OCI-LY7 (cell line): ENCODE data around the gene CETP. TPM values are rescaled to one million over a fixed set of nuclear protein-coding genes. Genes with fewer than 3 reads are reported as not detected.
A peak's percentile ranks its signal among the peaks of the same experiment; 100 is the strongest.

Experiments used
- BruUV-seq: library from RNA; stranded (reverse); fragments of 400-500 nt; replicated peaks from 2 replicates; lab custom pipeline; 2021; lab: Mats Ljungman, UMichigan
- CTCF ChIA-PET: fragments of 300-600 bp; sonication (Branson Sonifier 250); formaldehyde crosslinking; loops from one replicate; lab custom pipeline; 2022; ENCODE audit warnings: antibody characterized with exemption; ENCODE audit not compliant: unreplicated experiment; lab: Charles Lee
- POLR2A ChIA-PET: fragments of 300-600 bp; sonication (Branson Sonifier 250); formaldehyde crosslinking; loops from one replicate; lab custom pipeline; 2022; ENCODE audit warnings: antibody characterized with exemption; lab: Charles Lee
- DNase-seq: peaks from one replicate; pipeline ENCODE4 v3.0.0-alpha.2; 2015; ENCODE audit warnings: low spot score
- H2AFZ ChIP-seq: fragments of 200-600 bp; sonication (generic), shearing (Covaris generic); 2 replicates; pipeline ENCODE4 v1.6.1; 2014; ENCODE audit warnings: mild to moderate bottlenecking, antibody characterized with exemption, low read length, moderate library complexity
- H3K27ac ChIP-seq: fragments of 200-600 bp; sonication (generic); 2 replicates; pipeline ENCODE4 v1.5.1; 2014; ENCODE audit warnings: mixed run types, low read depth, mild to moderate bottlenecking, moderate library complexity, low read length, inconsistent platforms; ENCODE audit not compliant: poor library complexity, severe bottlenecking
- H3K36me3 ChIP-seq: fragments of 200-600 bp; sonication (generic); 2 replicates; pipeline ENCODE4 v1.6.1; 2014; ENCODE audit warnings: mild to moderate bottlenecking, antibody characterized with exemption, low read length, moderate library complexity, mixed read lengths; ENCODE audit not compliant: insufficient read depth
- H3K4me1 ChIP-seq: fragments of 200-600 bp; sonication (generic); 2 replicates; pipeline ENCODE4 v1.5.1; 2014; ENCODE audit warnings: mild to moderate bottlenecking, low read length; ENCODE audit not compliant: insufficient read depth, poor library complexity, severe bottlenecking
- H3K4me2 ChIP-seq: fragments of 200-600 bp; sonication (generic); 2 replicates; pipeline ENCODE4 v1.6.1; 2014; ENCODE audit warnings: mild to moderate bottlenecking, low read length
- H3K4me3 ChIP-seq: fragments of 200-600 bp; sonication (generic); 2 replicates; pipeline ENCODE4 v1.5.1; 2014; ENCODE audit warnings: mild to moderate bottlenecking, low read depth, low read length; ENCODE audit not compliant: poor library complexity, severe bottlenecking
- H3K79me2 ChIP-seq: fragments of 200-600 bp; sonication (generic); 2 replicates; pipeline ENCODE4 v1.6.1; 2016; ENCODE audit warnings: low read depth, mild to moderate bottlenecking, low read length, moderate library complexity, mixed read lengths; ENCODE audit not compliant: insufficient read depth
- H3K9me2 ChIP-seq: fragments of 200-600 bp; sonication (generic); 2 replicates; pipeline ENCODE4 v1.6.1; 2016; ENCODE audit warnings: mild to moderate bottlenecking, low read length, mixed read lengths; ENCODE audit not compliant: insufficient read depth
- H3K9me3 ChIP-seq: fragments of 200-600 bp; sonication (generic); 2 replicates; pipeline ENCODE4 v1.6.1; 2014; ENCODE audit warnings: mild to moderate bottlenecking, mixed run types, low read length, mixed read lengths
- H4K20me1 ChIP-seq: fragments of 200-600 bp; sonication (generic); 2 replicates; pipeline ENCODE4 v1.6.1; 2014; ENCODE audit warnings: mild to moderate bottlenecking, antibody characterized with exemption, low read length, moderate library complexity, mixed read lengths; ENCODE audit not compliant: insufficient read depth
- CTCF ChIP-seq: fragments of 200-600 bp; sonication (generic); conservative IDR thresholded peaks from 2 replicates; pipeline ENCODE4 v1.5.1; 2014; ENCODE audit warnings: mild to moderate bottlenecking, antibody characterized with exemption, low read length, moderate library complexity, mixed read lengths
- EZH2phosphoT487 ChIP-seq: fragments of 200-600 bp; sonication (generic); IDR thresholded peaks from 2 replicates; pipeline ENCODE4 v1.6.1; 2018; ENCODE audit warnings: low read depth, borderline replicate concordance, mild to moderate bottlenecking, mixed run types, antibody characterized with exemption, low read length, moderate library complexity, mixed read lengths
- intact Hi-C: fragments of 100-400 bp; cut with micrococcal nuclease; formaldehyde crosslinking; loops from one replicate; pipeline ENCODE4 v1.10.0; 2022; ENCODE audit not compliant: unreplicated experiment
- total RNA-seq, 2 experiments: library from RNA; depleted of rRNA in 1 of 2; stranded (reverse); fragments of >200 nt in 1 of 2; shearing (Covaris generic) in 1 of 2; gene quantifications; 2 replicates each; pipeline ENCODE4 v1.2.3, GENCODE V29; 2014 to 2022

Gene CETP
- total RNA-seq, 2 experiments from 2014 or later: 0.54 to 0.65 TPM

- H3K36me3 ChIP-seq: no peaks in the 10 kb centered on the region
- H3K9me2 ChIP-seq: no peaks in the 10 kb centered on the region
- no peak overlapping the region for H3K4me3 ChIP-seq
- no peak overlapping the region for H3K4me2 ChIP-seq
- BruUV-seq: no TSS peak
- H2AFZ ChIP-seq: no peak overlapping the region
- TF ChIP-seq EZH2phosphoT487 (no peak), CTCF (no peak)
- no peaks in the 10 kb centered on the region for H4K20me1 ChIP-seq
- POLR2A ChIA-PET: interaction anchor here (0.6 to 13.5 kb wide), 3 partner anchors 8 to 62 kb away, joined by 4 to 256 read pairs (median 5); partner anchors contain the start of gene HERPUD1
- no peak overlapping the region for H3K27ac ChIP-seq
- no peaks in the 10 kb centered on the region for H3K79me2 ChIP-seq
- no peaks in the 10 kb centered on the region for H3K9me3 ChIP-seq
- CTCF ChIA-PET: no interaction called here
- peaks cover 45% of the 10 kb centered on the region for H3K4me1 ChIP-seq
- intact Hi-C loops: no loop called here
- DNase-seq: no peak
Measured at GRCh38 chr16:56921571-56921970, 40.2 kb upstream of the CETP start.

- no peak for TF ChIP-seq EZH2phosphoT487
- TF ChIP-seq CTCF: no peak
- POLR2A ChIA-PET: interaction anchor here (1.0 kb wide), 1 partner anchor 11 kb away, joined by 3 read pairs; no protein-coding TSS in a partner anchor
- intact Hi-C loops: no loop called here
Measured at GRCh38 chr16:56923481-56924091, 38.2 kb upstream of the CETP start.

GRCh38 chr16:56927471-56927870 lies 34.3 kb upstream of the CETP start:
- Histone ChIP-seq H3K27ac (peak overlapping the region; percentile 52), H3K79me2 (peaks cover 5% of the 10 kb centered on the region), H3K4me2 (peak overlapping the region; percentile 45), H4K20me1 (no peaks in the 10 kb centered on the region), H3K9me2 (no peaks in the 10 kb centered on the region), H2AFZ (peak overlapping the region; percentile 28; the same call in 1 of the 2 replicates), H3K9me3 (no peaks in the 10 kb centered on the region), H3K4me3 (no peak overlapping the region), H3K4me1 (peaks cover 49% of the 10 kb centered on the region), H3K36me3 (peaks cover 4% of the 10 kb centered on the region)
- BruUV-seq: no TSS peak
- intact Hi-C loops: no loop called here
- peak; percentile 71 for DNase-seq
- ChIA-PET CTCF (interaction anchor here (1.2 kb wide), 1 partner anchor 16 kb away, joined by 3 read pairs; no protein-coding TSS in a partner anchor), POLR2A (interaction anchor here (0.7 to 9.8 kb wide), 4 partner anchors 9 to 112 kb away, joined by 3 to 256 read pairs (median 6); no protein-coding TSS in a partner anchor)
- TF ChIP-seq CTCF (no peak), EZH2phosphoT487 (no peak)

More at GRCh38 chr16:56923481-56924091, 38.2 kb upstream of the CETP start:
- Histone ChIP-seq H2AFZ (no peak overlapping the region), H3K9me2 (no peaks in the 10 kb centered on the region), H3K4me3 (no peak overlapping the region), H3K36me3 (no peaks in the 10 kb centered on the region), H3K4me2 (no peak overlapping the region), H3K4me1 (peaks cover 45% of the 10 kb centered on the region), H3K9me3 (no peaks in the 10 kb centered on the region), H4K20me1 (no peaks in the 10 kb centered on the region), H3K27ac (no peak overlapping the region), H3K79me2 (no peaks in the 10 kb centered on the region)
- CTCF ChIA-PET: no interaction called here
- DNase-seq: no peak
- BruUV-seq: no TSS peak
